H1 (cell line): Measurements from ENCODE around the gene MRM3.
"Not testable (repeated sequence)": the region's sequence is repeated elsewhere in the genome, so short reads cannot be mapped to it uniquely, and the experiment has no call there.

Experiments
- BACH1 ChIP-seq: IDR thresholded peaks from 2 replicates; pipeline ENCODE4 v1.6.1; 2012; ENCODE audit warnings: low read length, improper control_type of control experiment
- HDAC6 ChIP-seq: IDR thresholded peaks from one replicate; pipeline ENCODE4 v1.7.1; 2012; ENCODE audit warnings: low read depth, mild to moderate bottlenecking, inconsistent platforms, low read length, moderate library complexity
- SP1 ChIP-seq: IDR thresholded peaks from 2 replicates; pipeline ENCODE4 v1.6.1; 2011; ENCODE audit warnings: low read depth, low read length
- TF ChIP-seq, protein P1 (sequence below): IDR thresholded peaks from 2 replicates; pipeline ENCODE4 v1.6.1; 2011; ENCODE audit warnings: low read length, improper control_type of control experiment

DNA sequence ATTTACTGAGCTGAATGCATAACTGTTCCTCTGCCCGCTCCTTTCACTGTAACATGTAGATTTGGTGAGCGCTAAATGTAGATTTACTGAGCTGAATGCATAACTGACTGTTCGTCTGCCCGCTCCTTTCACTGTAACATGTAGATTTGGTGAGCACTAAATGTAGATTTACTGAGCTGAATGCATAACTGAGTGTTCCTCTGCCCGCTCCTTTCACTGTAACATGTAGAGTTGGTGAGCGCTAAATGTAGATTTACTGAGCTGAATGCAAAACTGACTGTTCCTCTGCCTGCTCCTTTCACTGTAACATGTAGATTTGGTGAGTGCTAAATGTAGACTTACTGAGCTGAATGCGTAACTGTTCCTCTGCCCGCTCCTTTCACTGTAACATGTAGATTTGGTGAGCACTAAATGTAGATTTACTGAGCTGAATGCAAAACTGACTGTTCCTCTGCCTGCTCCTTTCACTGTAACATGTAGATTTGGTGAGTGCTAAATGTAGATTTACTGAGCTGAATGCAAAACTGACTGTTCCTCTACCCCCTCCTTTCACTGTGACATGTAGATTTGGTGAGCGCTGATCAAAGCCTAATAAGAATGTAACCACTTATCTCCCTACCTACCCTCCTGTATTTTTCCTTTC lies 26.7 kb upstream of the MRM3 start:
- TF ChIP-seq HDAC6, SP1, BACH1: not testable (repeated sequence)
- TF ChIP-seq, protein P1, sequence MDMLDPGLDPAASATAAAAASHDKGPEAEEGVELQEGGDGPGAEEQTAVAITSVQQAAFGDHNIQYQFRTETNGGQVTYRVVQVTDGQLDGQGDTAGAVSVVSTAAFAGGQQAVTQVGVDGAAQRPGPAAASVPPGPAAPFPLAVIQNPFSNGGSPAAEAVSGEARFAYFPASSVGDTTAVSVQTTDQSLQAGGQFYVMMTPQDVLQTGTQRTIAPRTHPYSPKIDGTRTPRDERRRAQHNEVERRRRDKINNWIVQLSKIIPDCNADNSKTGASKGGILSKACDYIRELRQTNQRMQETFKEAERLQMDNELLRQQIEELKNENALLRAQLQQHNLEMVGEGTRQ: not testable (repeated sequence)
